Uterus (tissue), 4 donors: ENCODE measurements around the gene IKBKG. TPM values are rescaled to one million over a fixed set of nuclear protein-coding genes. Genes with fewer than 3 reads are reported as not detected.

Source experiments
- DNase-seq, 2 donors: peaks; one replicate each; pipeline ENCODE4 v3.0.0-alpha.2; 2019 to 2020
- H3K27ac ChIP-seq, 2 donors: fragments of 200-600 bp; sonication (generic); 1 replicate in 1 of 2; 2 replicates in 1 of 2; pipeline ENCODE4 v1.5.1; 2016 to 2018
- H3K27me3 ChIP-seq, 2 donors: fragments of 200-600 bp; sonication (generic); one replicate each; pipeline ENCODE4 v1.5.1; 2018 to 2019; ENCODE audit warnings: control low read depth in 1 of 2
- H3K36me3 ChIP-seq, 2 donors: fragments of 200-600 bp; sonication (generic); one replicate each; pipeline ENCODE4 v1.5.1; 2019; ENCODE audit warnings: control low read depth in 1 of 2
- H3K4me1 ChIP-seq, 2 donors: fragments of 200-600 bp; sonication (generic); one replicate each; pipeline ENCODE4 v1.5.1; 2018 to 2019; ENCODE audit warnings: control low read depth in 1 of 2
- H3K4me3 ChIP-seq, 2 donors: fragments of 200-600 bp; sonication (generic); 1 replicate in 1 of 2; 2 replicates in 1 of 2; pipeline ENCODE4 v1.5.1; 2018 to 2019; ENCODE audit warnings: mild to moderate bottlenecking in 1 of 2
- H3K9me3 ChIP-seq, 2 donors: fragments of 200-600 bp; sonication (generic); one replicate each; pipeline ENCODE4 v1.5.1; 2019; ENCODE audit warnings: control low read depth in 1 of 2
- CTCF ChIP-seq, 4 experiments: fragments of 200-600 bp in 2 of 4; fragments of 450-650 bp in 2 of 4; sonication (generic) in 2 of 4; IDR thresholded peaks; one replicate each; pipeline ENCODE4 v1.5.1; 2016 to 2019; ENCODE audit warnings: antibody characterized with exemption in 4 of 4, mild to moderate bottlenecking in 2 of 4, moderate library complexity in 1 of 4
- POLR2A ChIP-seq, 2 donors: fragments of 450-650 bp; IDR thresholded peaks; one replicate each; pipeline ENCODE4 v1.6.1; 2016; ENCODE audit warnings: antibody characterized with exemption in 2 of 2, mild to moderate bottlenecking in 1 of 2, moderate library complexity in 1 of 2
- intact Hi-C: fragments of 100-400 bp; cut with DNase I; formaldehyde crosslinking; loops from one replicate; pipeline ENCODE4 v1.15.1; 2023; ENCODE audit warnings: low total_unique reads
- total RNA-seq, 4 donors: library from RNA; depleted of rRNA in 3 of 4; stranded (reverse); fragments of >200 nt in 3 of 4; gene quantifications; one replicate each; pipeline versions ENCODE4 v1.1.0 to v1.2.4, GENCODE V29; 2014 to 2023
- donor health status: DM: yes; HTN: yes; CAD: no.

IKBKG gene
- total RNA-seq, 4 donors from 2014 or later, result 2.6 to 30.0 (median 18.3) TPM

GRCh38 chrX:154530286-154530685, 17.1 kb upstream of the IKBKG start:
- TF ChIP-seq POLR2A (IDR thresholded peaks at IDR 0.05), result no peak
- TF ChIP-seq CTCF (IDR thresholded peaks at IDR 0.05), result no peak
- Histone ChIP-seq H3K27ac (peak overlapping the region in 1 of 2 donors; percentile 3), H3K9me3 (no peaks in the 10 kb centered on the region), H3K27me3 (no peaks in the 10 kb centered on the region), H3K36me3 (no peaks in the 10 kb centered on the region), H3K4me3 (no peak overlapping the region), H3K4me1 (no peaks in the 10 kb centered on the region)
- intact Hi-C loops, result no loop called here
- DNase-seq, result no peak

DNA sequence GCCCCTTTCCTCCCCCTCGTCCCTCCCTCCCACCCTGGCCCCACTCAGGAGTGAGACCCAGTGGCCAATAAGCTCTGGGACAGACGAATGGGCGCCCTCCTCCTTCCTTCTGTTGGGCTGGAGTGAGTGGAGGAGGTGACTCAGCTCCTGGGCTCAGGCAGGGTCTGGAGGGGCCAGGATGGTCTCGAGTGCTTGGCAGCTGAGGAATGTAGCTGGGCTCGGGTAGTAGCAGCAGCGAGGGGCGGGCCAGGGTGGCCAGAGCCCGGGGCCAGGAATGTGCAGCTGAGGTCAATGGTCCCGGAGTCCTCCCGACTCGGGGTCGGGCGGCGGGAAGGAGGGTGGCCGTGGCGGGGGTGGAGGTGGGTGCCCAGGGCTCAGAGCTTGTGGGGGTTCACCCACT, 15.8 kb upstream of the IKBKG start:
- Histone ChIP-seq H3K9me3 (no peaks in the 10 kb centered on the region), H3K4me1 (no peaks in the 10 kb centered on the region), H3K27ac (peak overlapping the region; percentile 5 to 44), H3K4me3 (no peak overlapping the region), H3K36me3 (no peaks in the 10 kb centered on the region), H3K27me3 (no peaks in the 10 kb centered on the region)
- no peak for DNase-seq
- intact Hi-C loops, result no loop called here
- no peak for TF ChIP-seq CTCF (IDR thresholded peaks at IDR 0.05)
- no peak for TF ChIP-seq POLR2A (IDR thresholded peaks at IDR 0.05)

- Histone ChIP-seq H3K27me3 (no peaks in the 10 kb centered on the region), H3K36me3 (no peaks in the 10 kb centered on the region), H3K9me3 (no peaks in the 10 kb centered on the region), H3K27ac (no peak overlapping the region), H3K4me3 (no peak overlapping the region), H3K4me1 (no peaks in the 10 kb centered on the region)
- TF ChIP-seq POLR2A (IDR thresholded peaks at IDR 0.05) (no peak), CTCF (IDR thresholded peaks at IDR 0.05) (no peak)
- no peak for DNase-seq
- intact Hi-C loops, result no loop called here
Observed at GRCh38 chrX:154532690-154533089, 14.7 kb upstream of the IKBKG start.

DNA sequence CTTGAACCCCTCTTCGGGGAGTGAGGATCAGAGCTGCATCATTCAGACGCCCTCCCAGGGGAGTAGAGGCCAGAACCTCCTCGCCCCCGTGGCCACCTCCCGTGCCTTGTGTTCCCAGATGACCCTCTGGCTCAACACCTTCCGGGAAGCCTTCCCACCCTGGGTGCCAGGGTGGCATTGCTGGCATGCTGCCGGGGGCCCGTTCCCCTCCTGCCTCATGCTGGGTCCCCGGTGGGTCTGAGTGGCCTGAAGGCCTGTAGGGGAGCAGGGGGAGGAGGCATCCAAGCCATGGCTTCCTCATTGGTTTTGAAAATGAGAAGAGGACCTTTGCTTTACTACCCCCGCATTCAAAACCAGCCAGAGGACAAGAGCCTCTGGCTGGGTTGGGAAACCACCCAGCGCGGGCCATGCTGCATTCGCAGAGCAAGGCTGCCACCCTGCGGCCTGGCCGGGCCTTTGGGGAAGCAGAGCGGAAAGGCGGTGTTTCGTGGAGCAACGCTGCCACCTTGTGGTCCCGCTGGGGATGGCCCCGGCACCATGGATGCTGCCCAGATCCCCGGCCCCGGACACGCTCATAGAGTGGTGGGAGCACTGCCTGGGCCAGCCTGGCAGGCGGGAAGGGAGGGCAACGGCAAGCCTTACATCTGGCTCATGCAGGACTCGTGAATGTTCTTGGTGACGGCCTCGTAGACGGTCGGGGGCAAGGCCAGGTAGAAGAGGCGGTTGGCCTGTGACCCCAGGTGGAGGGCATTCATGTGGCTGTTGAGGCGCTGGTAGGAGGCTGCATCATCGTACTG, 12.7 kb upstream of the IKBKG start:
- DNase-seq, result peak; percentile 88 to 89
- H3K27ac ChIP-seq, result peak overlapping the region; percentile 66 to 73

More for the DNA sequence above, 12.7 kb upstream of the IKBKG start:
- Histone ChIP-seq H3K36me3 (no peaks in the 10 kb centered on the region), H3K27me3 (no peaks in the 10 kb centered on the region), H3K4me3 (no peak overlapping the region), H3K9me3 (no peaks in the 10 kb centered on the region), H3K4me1 (no peaks in the 10 kb centered on the region)
- intact Hi-C loops, result no loop called here
- TF ChIP-seq POLR2A (IDR thresholded peaks at IDR 0.05) (peak in 1 of 2 donors; percentile 49), CTCF (IDR thresholded peaks at IDR 0.05) (peak; percentile 94 to 100 (median 99))
